Measurements from ENCODE around the gene POLDIP2.

Gene POLDIP2

DNA sequence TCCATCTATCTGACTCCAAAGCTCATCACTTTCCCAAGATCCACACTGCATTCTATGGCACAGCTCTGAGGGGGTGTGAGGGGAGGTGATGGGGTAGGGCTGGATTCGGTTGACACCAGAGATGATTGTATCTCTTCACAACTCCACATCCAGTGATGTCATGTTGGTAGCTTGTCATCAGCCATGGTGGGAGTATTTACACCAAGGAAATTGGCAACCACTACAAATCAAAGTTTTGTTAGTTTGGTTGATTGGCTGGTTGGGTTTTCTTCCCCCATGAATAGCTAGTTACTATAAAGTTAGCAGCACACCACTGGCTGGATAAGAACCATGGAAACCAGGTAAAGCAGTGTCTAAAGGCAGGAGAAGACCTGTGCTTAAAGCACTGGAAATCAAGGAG is 33.7 kb upstream of the POLDIP2 start:
- TF ChIP-seq, protein P1, sequence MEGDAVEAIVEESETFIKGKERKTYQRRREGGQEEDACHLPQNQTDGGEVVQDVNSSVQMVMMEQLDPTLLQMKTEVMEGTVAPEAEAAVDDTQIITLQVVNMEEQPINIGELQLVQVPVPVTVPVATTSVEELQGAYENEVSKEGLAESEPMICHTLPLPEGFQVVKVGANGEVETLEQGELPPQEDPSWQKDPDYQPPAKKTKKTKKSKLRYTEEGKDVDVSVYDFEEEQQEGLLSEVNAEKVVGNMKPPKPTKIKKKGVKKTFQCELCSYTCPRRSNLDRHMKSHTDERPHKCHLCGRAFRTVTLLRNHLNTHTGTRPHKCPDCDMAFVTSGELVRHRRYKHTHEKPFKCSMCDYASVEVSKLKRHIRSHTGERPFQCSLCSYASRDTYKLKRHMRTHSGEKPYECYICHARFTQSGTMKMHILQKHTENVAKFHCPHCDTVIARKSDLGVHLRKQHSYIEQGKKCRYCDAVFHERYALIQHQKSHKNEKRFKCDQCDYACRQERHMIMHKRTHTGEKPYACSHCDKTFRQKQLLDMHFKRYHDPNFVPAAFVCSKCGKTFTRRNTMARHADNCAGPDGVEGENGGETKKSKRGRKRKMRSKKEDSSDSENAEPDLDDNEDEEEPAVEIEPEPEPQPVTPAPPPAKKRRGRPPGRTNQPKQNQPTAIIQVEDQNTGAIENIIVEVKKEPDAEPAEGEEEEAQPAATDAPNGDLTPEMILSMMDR (IDR thresholded peaks at IDR 0.05; ENCODE audit: low read depth, low read length, missing control alignments), result no peak
- DNase-seq (ENCODE audit: extremely low read depth, low read depth), result no peak
- no peak overlapping the region for H3K4me3 ChIP-seq (replicated peaks; ENCODE audit: low read depth, low read length)

GRCh38 chr17:28390563-28390962 is 33.2 kb upstream of the POLDIP2 start:
- TF ChIP-seq, protein P1 (IDR thresholded peaks at IDR 0.05; ENCODE audit: low read depth, low read length, missing control alignments), result no peak
- H3K4me3 ChIP-seq (replicated peaks; ENCODE audit: low read depth, low read length), result no peak overlapping the region
- no peak for DNase-seq (ENCODE audit: extremely low read depth, low read depth)

DNA sequence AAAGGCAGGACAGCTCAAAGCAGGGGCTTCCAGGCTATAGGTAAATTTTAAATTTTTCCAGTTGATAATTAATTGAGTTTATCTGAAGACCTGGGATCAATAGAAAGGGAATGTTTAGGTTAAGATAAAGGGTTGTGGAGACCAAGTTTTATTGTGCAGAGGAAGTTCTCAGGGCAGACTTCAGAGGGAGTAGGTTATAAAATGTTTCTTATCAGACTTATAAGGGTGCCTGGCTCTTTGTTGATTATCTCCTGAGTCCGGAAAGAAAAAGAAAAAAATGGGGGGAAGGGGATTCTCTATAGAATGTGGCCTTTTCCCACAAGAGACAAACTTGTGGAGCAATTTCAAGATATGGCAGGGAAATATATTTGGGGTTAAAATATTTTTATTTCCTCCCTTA is 32.8 kb upstream of the POLDIP2 start:
- no peak for DNase-seq (ENCODE audit: extremely low read depth, low read depth)
- TF ChIP-seq, protein P1 (IDR thresholded peaks at IDR 0.05; ENCODE audit: low read depth, low read length, missing control alignments), result no peak
- no peak overlapping the region for H3K4me3 ChIP-seq (replicated peaks; ENCODE audit: low read depth, low read length)

- no peak for DNase-seq (ENCODE audit: extremely low read depth, low read depth)
- TF ChIP-seq, protein P1 (IDR thresholded peaks at IDR 0.05; ENCODE audit: low read depth, low read length, missing control alignments), result no peak
- no peak overlapping the region for H3K4me3 ChIP-seq (replicated peaks; ENCODE audit: low read depth, low read length)
These were observed 30.8 kb upstream of the POLDIP2 start for GRCh38 chr17:28388106-28388505.

- H3K4me3 ChIP-seq (replicated peaks; ENCODE audit: low read depth, low read length), result no peak overlapping the region
- TF ChIP-seq, protein P1 (IDR thresholded peaks at IDR 0.05; ENCODE audit: low read depth, low read length, missing control alignments), result no peak
- DNase-seq (ENCODE audit: extremely low read depth, low read depth), result no peak
These were observed 29.1 kb upstream of the POLDIP2 start for GRCh38 chr17:28386391-28386790.

- TF ChIP-seq, protein P1 (IDR thresholded peaks at IDR 0.05; ENCODE audit: low read depth, low read length, missing control alignments), result no peak
- no peak overlapping the region for H3K4me3 ChIP-seq (replicated peaks; ENCODE audit: low read depth, low read length)
- DNase-seq (ENCODE audit: extremely low read depth, low read depth), result no peak
These were observed 28.1 kb upstream of the POLDIP2 start for GRCh38 chr17:28385406-28385805.

DNA sequence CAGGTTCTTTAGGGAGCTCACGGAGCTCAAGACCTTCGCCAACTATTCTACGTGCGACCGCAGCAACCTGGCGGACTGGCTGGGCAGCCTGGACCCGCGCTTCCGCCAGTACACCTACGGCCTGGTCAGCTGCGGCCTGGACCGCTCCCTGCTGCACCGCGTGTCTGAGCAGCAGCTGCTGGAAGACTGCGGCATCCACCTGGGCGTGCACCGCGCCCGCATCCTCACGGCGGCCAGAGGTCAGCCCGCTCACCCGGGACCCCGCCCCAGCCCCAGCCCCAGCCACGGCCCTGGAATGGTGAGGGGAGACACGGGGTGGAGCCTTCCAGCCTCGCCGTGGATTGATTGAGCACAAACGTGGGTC is 27.7 kb upstream of the POLDIP2 start:
- no peak for DNase-seq (ENCODE audit: extremely low read depth, low read depth)
- no peak overlapping the region for H3K4me3 ChIP-seq (replicated peaks; ENCODE audit: low read depth, low read length)
- TF ChIP-seq, protein P1 (IDR thresholded peaks at IDR 0.05; ENCODE audit: low read depth, low read length, missing control alignments), result no peak
